ENCODE measurements around the gene PTPRE.

Gene PTPRE

GRCh38 chr10:128060341-128061250, 153.7 kb downstream of the PTPRE start:
- no peak for TF ChIP-seq SPI1 (IDR thresholded peaks at IDR 0.05; ENCODE audit: borderline replicate concordance, low read depth)
- no peaks in the 10 kb centered on the region for H3K27me3 ChIP-seq (ENCODE audit: insufficient read depth, poor library complexity, severe bottlenecking)
- no peak for DNase-seq (ENCODE audit: low read depth in 1 of 2, low spot score in 1 of 2)
- H3K27ac ChIP-seq (replicated peaks), result no peak overlapping the region
- H3K4me3 ChIP-seq (replicated peaks; ENCODE audit: insufficient read depth, low read length), result no peak overlapping the region

GRCh38 chr10:128061306-128062300, 154.7 kb downstream of the PTPRE start:
- H3K4me3 ChIP-seq (replicated peaks; ENCODE audit: insufficient read depth, low read length), result no peak overlapping the region
- no peaks in the 10 kb centered on the region for H3K27me3 ChIP-seq (ENCODE audit: insufficient read depth, poor library complexity, severe bottlenecking)

GRCh38 chr10:128062331-128062880, 155.5 kb downstream of the PTPRE start:
- H3K27ac ChIP-seq (replicated peaks), result peak overlapping the region; percentile 83
- H3K4me3 ChIP-seq (replicated peaks; ENCODE audit: insufficient read depth, low read length), result peak overlapping the region; percentile 3; the same call in 1 of the 2 replicates
- TF ChIP-seq POLR2AphosphoS5 (IDR thresholded peaks at IDR 0.05; ENCODE audit: low read depth) (no peak), SPI1 (IDR thresholded peaks at IDR 0.05; ENCODE audit: borderline replicate concordance, low read depth) (peak; percentile 29; the same call in 1 of the 2 replicates)
- no peaks in the 10 kb centered on the region for H3K27me3 ChIP-seq (ENCODE audit: insufficient read depth, poor library complexity, severe bottlenecking)
- DNase-seq (ENCODE audit: low read depth in 1 of 2, low spot score in 1 of 2), result peak in 1 of 2 experiments; percentile 50

More at GRCh38 chr10:128061306-128062300, 154.7 kb downstream of the PTPRE start:
- no peak for DNase-seq (ENCODE audit: low read depth in 1 of 2, low spot score in 1 of 2)
- peak overlapping the region; percentile 83 for H3K27ac ChIP-seq (replicated peaks)
- TF ChIP-seq, protein P1, sequence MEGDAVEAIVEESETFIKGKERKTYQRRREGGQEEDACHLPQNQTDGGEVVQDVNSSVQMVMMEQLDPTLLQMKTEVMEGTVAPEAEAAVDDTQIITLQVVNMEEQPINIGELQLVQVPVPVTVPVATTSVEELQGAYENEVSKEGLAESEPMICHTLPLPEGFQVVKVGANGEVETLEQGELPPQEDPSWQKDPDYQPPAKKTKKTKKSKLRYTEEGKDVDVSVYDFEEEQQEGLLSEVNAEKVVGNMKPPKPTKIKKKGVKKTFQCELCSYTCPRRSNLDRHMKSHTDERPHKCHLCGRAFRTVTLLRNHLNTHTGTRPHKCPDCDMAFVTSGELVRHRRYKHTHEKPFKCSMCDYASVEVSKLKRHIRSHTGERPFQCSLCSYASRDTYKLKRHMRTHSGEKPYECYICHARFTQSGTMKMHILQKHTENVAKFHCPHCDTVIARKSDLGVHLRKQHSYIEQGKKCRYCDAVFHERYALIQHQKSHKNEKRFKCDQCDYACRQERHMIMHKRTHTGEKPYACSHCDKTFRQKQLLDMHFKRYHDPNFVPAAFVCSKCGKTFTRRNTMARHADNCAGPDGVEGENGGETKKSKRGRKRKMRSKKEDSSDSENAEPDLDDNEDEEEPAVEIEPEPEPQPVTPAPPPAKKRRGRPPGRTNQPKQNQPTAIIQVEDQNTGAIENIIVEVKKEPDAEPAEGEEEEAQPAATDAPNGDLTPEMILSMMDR (IDR thresholded peaks at IDR 0.05; ENCODE audit: insufficient read depth, low read length), result no peak
- TF ChIP-seq GABPA (IDR thresholded peaks at IDR 0.05; ENCODE audit: low read depth), result no peak
- no peak for TF ChIP-seq REST (IDR thresholded peaks at IDR 0.05; ENCODE audit: insufficient replicate concordance, low read depth)
- no peak for TF ChIP-seq SPI1 (IDR thresholded peaks at IDR 0.05; ENCODE audit: borderline replicate concordance, low read depth)
- no peak for TF ChIP-seq POLR2AphosphoS5 (IDR thresholded peaks at IDR 0.05; ENCODE audit: low read depth)

DNA sequence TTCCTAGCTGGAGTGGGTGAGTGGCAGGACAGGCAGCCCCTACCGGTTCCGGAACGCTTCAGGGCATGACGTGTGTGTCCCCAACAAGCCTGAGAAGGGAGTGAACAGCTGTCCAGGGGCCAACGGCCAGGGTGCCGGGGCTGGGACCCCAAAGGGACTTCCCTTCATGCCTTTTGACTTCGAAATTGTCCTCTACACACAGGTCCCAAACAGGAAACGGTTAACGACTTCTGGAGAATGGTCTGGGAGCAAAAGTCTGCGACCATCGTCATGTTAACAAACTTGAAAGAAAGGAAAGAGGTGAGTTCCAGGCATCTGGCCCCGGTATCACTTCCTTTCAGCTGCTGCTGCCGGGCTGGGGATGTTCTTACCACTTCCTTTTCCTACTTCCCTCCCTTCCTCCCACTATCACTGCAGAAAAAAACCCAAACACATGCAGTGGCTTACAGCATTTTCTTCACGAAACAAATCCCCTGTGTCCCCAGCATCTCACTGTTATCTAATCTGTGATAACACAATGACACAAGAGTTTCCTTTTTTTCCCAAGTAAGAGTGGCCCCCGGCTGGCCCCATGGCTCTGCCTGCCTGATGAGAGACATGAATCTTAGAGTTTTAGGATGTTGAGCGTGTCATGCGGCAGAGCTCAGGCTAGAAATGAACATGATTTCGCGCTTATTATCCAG, 156.1 kb downstream of the PTPRE start:
- TF ChIP-seq REST (IDR thresholded peaks at IDR 0.05; ENCODE audit: insufficient replicate concordance, low read depth) (no peak), SPI1 (IDR thresholded peaks at IDR 0.05; ENCODE audit: borderline replicate concordance, low read depth) (peak; percentile 95), POLR2AphosphoS5 (IDR thresholded peaks at IDR 0.05; ENCODE audit: low read depth) (peak; percentile 79), GABPA (IDR thresholded peaks at IDR 0.05; ENCODE audit: low read depth) (peak; percentile 70)
- TF ChIP-seq, protein P1 (IDR thresholded peaks at IDR 0.05; ENCODE audit: insufficient read depth, low read length), result no peak
- Histone ChIP-seq H3K27me3 (ENCODE audit: insufficient read depth, poor library complexity, severe bottlenecking) (no peaks in the 10 kb centered on the region), H3K27ac (replicated peaks) (peak overlapping the region; percentile 83), H3K4me3 (replicated peaks; ENCODE audit: insufficient read depth, low read length) (peak overlapping the region; percentile 3; the same call in 1 of the 2 replicates)
- peak; percentile 81 to 90 for DNase-seq (ENCODE audit: low read depth in 1 of 2, low spot score in 1 of 2)

Measured in HL-60 (cell line).